CD14-positive monocyte (primary cell): ENCODE measurements around the gene KLHL8. TPM values are rescaled to one million over a fixed set of nuclear protein-coding genes. Genes with fewer than 3 reads are reported as not detected.
A peak's percentile ranks its signal among the peaks of the same experiment; 100 is the strongest.

Source experiments
- DNase-seq, 3 donors: peaks; one replicate each; pipeline ENCODE4 v3.0.0-alpha.2; 2011 to 2022
- H2AFZ ChIP-seq: 2 replicates; pipeline ENCODE4 v1.6.0; 2012; ENCODE audit warnings: mild to moderate bottlenecking, low read depth, low read length, inconsistent platforms; ENCODE audit not compliant: insufficient read depth, poor library complexity, severe bottlenecking
- H3K27ac ChIP-seq, 2 donors: 1 replicate in 1 of 2; 2 replicates in 1 of 2; pipeline ENCODE4 v1.5.1; 2012 to 2013; ENCODE audit warnings: low read length in 2 of 2, control low read depth in 1 of 2, inconsistent platforms in 1 of 2, low read depth in 1 of 2, mild to moderate bottlenecking in 1 of 2
- H3K27me3 ChIP-seq, 2 donors: one replicate each; pipeline versions ENCODE4 v1.6.0 to v1.6.1; 2011 to 2013; ENCODE audit warnings: low read length in 2 of 2; ENCODE audit not compliant: control insufficient read depth in 2 of 2, insufficient read depth in 2 of 2
- H3K36me3 ChIP-seq, 2 donors: replicated peaks in 1 of 2; 1 replicate in 1 of 2; 2 replicates in 1 of 2; pipeline versions ENCODE4 v1.5.1 to v1.6.1; 2012 to 2013; ENCODE audit warnings: low read length in 2 of 2, control low read depth in 1 of 2, inconsistent platforms in 1 of 2, mild to moderate bottlenecking in 1 of 2; ENCODE audit not compliant: insufficient read depth in 2 of 2, control insufficient read depth in 1 of 2
- H3K4me1 ChIP-seq, 2 donors: 1 replicate in 1 of 2; 2 replicates in 1 of 2; pipeline versions ENCODE4 v1.5.1 to v1.6.1; 2012 to 2013; ENCODE audit warnings: low read length in 2 of 2, control low read depth in 1 of 2, inconsistent platforms in 1 of 2, mild to moderate bottlenecking in 1 of 2, moderate library complexity in 1 of 2; ENCODE audit not compliant: insufficient read depth in 2 of 2, control insufficient read depth in 1 of 2
- H3K4me2 ChIP-seq: replicated peaks from 2 replicates; pipeline ENCODE3; 2012; ENCODE audit warnings: low read length, moderate library complexity, mild to moderate bottlenecking; ENCODE audit not compliant: poor library complexity, severe bottlenecking; ENCODE audit errors: extremely low read depth
- H3K4me3 ChIP-seq, 3 experiments: fragments of 200-600 bp in 1 of 3; sonication (generic) in 1 of 3; replicated peaks in 1 of 3; 1 replicate in 2 of 3; 2 replicates in 1 of 3; pipeline ENCODE4 v1.5.1; 2011 to 2013; ENCODE audit warnings: low read length in 3 of 3, mild to moderate bottlenecking in 3 of 3, control low read depth in 2 of 3, low read depth in 2 of 3, inconsistent platforms in 1 of 3, moderate library complexity in 1 of 3
- H3K79me2 ChIP-seq: 2 replicates; pipeline ENCODE4 v1.6.0; 2012; ENCODE audit warnings: mild to moderate bottlenecking, control low read depth, inconsistent platforms, low read length, moderate library complexity; ENCODE audit not compliant: insufficient read depth
- H3K9ac ChIP-seq: 2 replicates; pipeline ENCODE4 v1.6.0; 2017; ENCODE audit warnings: low read length, mild to moderate bottlenecking; ENCODE audit not compliant: insufficient read depth, poor library complexity, severe bottlenecking
- H3K9me3 ChIP-seq, 2 donors: replicated peaks in 1 of 2; 1 replicate in 1 of 2; 2 replicates in 1 of 2; pipeline versions ENCODE4 v1.5.1 to v1.6.1; 2012 to 2013; ENCODE audit warnings: low read length in 2 of 2, control low read depth in 1 of 2; ENCODE audit not compliant: control insufficient read depth in 1 of 2, insufficient read depth in 1 of 2
- H4K20me1 ChIP-seq: 2 replicates; pipeline ENCODE4 v1.6.0; 2012; ENCODE audit warnings: mild to moderate bottlenecking, low read length, control low read depth, moderate library complexity; ENCODE audit not compliant: insufficient read depth
- H3K27ac Mint-ChIP-seq, 7 donors: one replicate each; pipeline ENCODE4 v1.8.0; 2020; ENCODE audit warnings: mild to moderate bottlenecking in 7 of 7, mixed read lengths in 7 of 7, moderate library complexity in 6 of 7, inconsistent platforms in 2 of 7
- H3K27me3 Mint-ChIP-seq, 3 donors: one replicate each; pipeline ENCODE4 v1.8.0; 2021 to 2022; ENCODE audit warnings: low read depth in 3 of 3, mild to moderate bottlenecking in 3 of 3, mixed read lengths in 3 of 3, moderate library complexity in 3 of 3, inconsistent platforms in 1 of 3
- H3K36me3 Mint-ChIP-seq, 2 donors: one replicate each; pipeline ENCODE4 v1.8.0; 2020; ENCODE audit warnings: mixed read lengths in 2 of 2, inconsistent platforms in 1 of 2, mild to moderate bottlenecking in 1 of 2
- H3K4me1 Mint-ChIP-seq: one replicate; pipeline ENCODE4 v1.8.0; 2020; ENCODE audit warnings: mild to moderate bottlenecking, mixed read lengths
- H3K4me3 Mint-ChIP-seq, 2 donors: one replicate each; pipeline ENCODE4 v1.8.0; 2020; ENCODE audit warnings: mild to moderate bottlenecking in 2 of 2, mixed read lengths in 2 of 2, moderate library complexity in 1 of 2
- H3K9me3 Mint-ChIP-seq, 7 donors: one replicate each; pipeline ENCODE4 v1.8.0; 2020 to 2022; ENCODE audit warnings: mixed read lengths in 7 of 7, mild to moderate bottlenecking in 6 of 7, moderate library complexity in 6 of 7, inconsistent platforms in 2 of 7
- WGBS: methylation state at CpG from one replicate; pipeline ENCODE4 v1.1.5; 2013; ENCODE audit warnings: missing lambda C conversion rate; ENCODE audit not compliant: insufficient coverage; 5-methylcytosine and 5-hydroxymethylcytosine counted together
- intact Hi-C, 2 donors: fragments of 100-400 bp; cut with micrococcal nuclease; formaldehyde crosslinking; loops; one replicate each; pipeline versions ENCODE4 v1.15.0 to v1.15.1; 2023
- polyA plus RNA-seq, 3 donors: library from polyadenylated mRNA; depleted of rRNA in 1 of 3; unstranded in 2 of 3; stranded (reverse) in 1 of 3; fragments of 300-500 nt in 2 of 3; fragments of >200 nt in 1 of 3; fragmentation: Illumina TruSeq in 2 of 3; gene quantifications; 1 replicate in 2 of 3; 2 replicates in 1 of 3; pipeline ENCODE4 v1.2.3, GENCODE V29; 2012 to 2021
- TF ChIP-seq, protein P1 (sequence below): fragments of 200-600 bp; IDR thresholded peaks from one replicate; pipeline ENCODE4 v1.8.0; 2022; ENCODE audit warnings: antibody characterized with exemption, mild to moderate bottlenecking

Gene KLHL8
- polyA plus RNA-seq, 3 donors: 7.5 to 28.6 (median 23.7) TPM

- H3K4me3 ChIP-seq: no peak overlapping the region
- H3K36me3 ChIP-seq: peaks cover 0 to 7% of the 10 kb centered on the region in 2 donors
- no peaks in the 10 kb centered on the region for H3K79me2 ChIP-seq
- intact Hi-C loops: no loop called here
- no peaks in the 10 kb centered on the region for H3K4me1 ChIP-seq
- H3K27me3 ChIP-seq: no peaks in the 10 kb centered on the region
- no peak overlapping the region for H3K4me2 ChIP-seq
- no peak overlapping the region for H3K9ac ChIP-seq
- Mint-ChIP-seq H3K27ac (peak overlapping the region in 1 of 7 donors; percentile 16), H3K9me3 (no peaks in the 10 kb centered on the region), H3K27me3 (peaks cover 0 to 2% (median 0%) of the 10 kb centered on the region in 3 donors), H3K4me3 (no peak overlapping the region), H3K36me3 (peaks cover 0 to 4% of the 10 kb centered on the region in 2 donors), H3K4me1 (peaks cover 2% of the 10 kb centered on the region)
- DNase-seq: no peak
- H3K9me3 ChIP-seq: no peaks in the 10 kb centered on the region
- WGBS: 96% methylated on average over 3 of the region's 14 CpGs
- H2AFZ ChIP-seq: no peak overlapping the region
- H4K20me1 ChIP-seq: no peaks in the 10 kb centered on the region
- TF ChIP-seq, protein P1, sequence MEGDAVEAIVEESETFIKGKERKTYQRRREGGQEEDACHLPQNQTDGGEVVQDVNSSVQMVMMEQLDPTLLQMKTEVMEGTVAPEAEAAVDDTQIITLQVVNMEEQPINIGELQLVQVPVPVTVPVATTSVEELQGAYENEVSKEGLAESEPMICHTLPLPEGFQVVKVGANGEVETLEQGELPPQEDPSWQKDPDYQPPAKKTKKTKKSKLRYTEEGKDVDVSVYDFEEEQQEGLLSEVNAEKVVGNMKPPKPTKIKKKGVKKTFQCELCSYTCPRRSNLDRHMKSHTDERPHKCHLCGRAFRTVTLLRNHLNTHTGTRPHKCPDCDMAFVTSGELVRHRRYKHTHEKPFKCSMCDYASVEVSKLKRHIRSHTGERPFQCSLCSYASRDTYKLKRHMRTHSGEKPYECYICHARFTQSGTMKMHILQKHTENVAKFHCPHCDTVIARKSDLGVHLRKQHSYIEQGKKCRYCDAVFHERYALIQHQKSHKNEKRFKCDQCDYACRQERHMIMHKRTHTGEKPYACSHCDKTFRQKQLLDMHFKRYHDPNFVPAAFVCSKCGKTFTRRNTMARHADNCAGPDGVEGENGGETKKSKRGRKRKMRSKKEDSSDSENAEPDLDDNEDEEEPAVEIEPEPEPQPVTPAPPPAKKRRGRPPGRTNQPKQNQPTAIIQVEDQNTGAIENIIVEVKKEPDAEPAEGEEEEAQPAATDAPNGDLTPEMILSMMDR: no peak
- no peak overlapping the region for H3K27ac ChIP-seq
Measured at GRCh38 chr4:87152310-87153041, 67.9 kb downstream of the KLHL8 start.

DNA sequence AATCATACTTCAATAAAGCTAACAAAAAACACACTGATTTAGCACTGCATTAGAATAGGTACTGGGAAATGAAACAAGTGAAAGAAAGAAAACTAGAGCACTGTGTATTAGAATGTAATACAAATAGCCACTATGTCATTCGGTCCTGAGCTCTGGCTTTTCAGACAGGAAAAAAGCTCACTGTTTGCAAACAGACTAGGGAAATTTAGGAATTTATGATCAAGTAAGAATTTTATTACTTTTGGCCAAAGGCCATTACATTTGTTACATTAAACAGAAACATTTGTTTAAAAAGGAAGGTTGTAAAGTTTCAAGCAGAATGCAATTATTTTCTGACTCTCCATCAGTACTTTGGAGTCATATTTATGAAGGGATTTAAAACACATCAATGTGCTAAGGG, 68.7 kb downstream of the KLHL8 start:
- Mint-ChIP-seq H3K4me3 (no peak overlapping the region), H3K27ac (no peak overlapping the region)

More for the DNA sequence above, 68.7 kb downstream of the KLHL8 start:
- Histone ChIP-seq H3K79me2 (no peaks in the 10 kb centered on the region), H4K20me1 (no peaks in the 10 kb centered on the region), H3K9me3 (no peaks in the 10 kb centered on the region), H3K27me3 (no peaks in the 10 kb centered on the region), H3K4me3 (no peak overlapping the region), H2AFZ (no peak overlapping the region), H3K4me1 (no peaks in the 10 kb centered on the region), H3K27ac (no peak overlapping the region), H3K4me2 (no peak overlapping the region), H3K36me3 (peaks cover 0 to 7% of the 10 kb centered on the region in 2 donors), H3K9ac (no peak overlapping the region)
- no peaks in the 10 kb centered on the region for H3K9me3 Mint-ChIP-seq
- DNase-seq: no peak
- H3K36me3 Mint-ChIP-seq: peaks cover 0 to 4% of the 10 kb centered on the region in 2 donors
- H3K4me1 Mint-ChIP-seq: peaks cover 2% of the 10 kb centered on the region
- peaks cover 0 to 2% (median 0%) of the 10 kb centered on the region in 3 donors for H3K27me3 Mint-ChIP-seq
- no CpG with 5 or more reads among the region's 1 CpG for WGBS
- intact Hi-C loops: loop anchor here in 1 of 2 donors (2.0 kb wide), 1 partner anchor 83 kb away; no protein-coding TSS in a partner anchor
- TF ChIP-seq, protein P1: no peak
